Glutamatergic neuron (in vitro differentiated cells): ENCODE measurements around the gene SLC66A3. TPM values are rescaled to one million over a fixed set of nuclear protein-coding genes. Genes with fewer than 3 reads are reported as not detected.
"Not testable (repeated sequence)": the region's sequence is repeated elsewhere in the genome, so short reads cannot be mapped to it uniquely, and the experiment has no call there.

Source experiments
- DNase-seq: peaks from one replicate; pipeline ENCODE4 v3.0.0; 2022
- H3K27ac Mint-ChIP-seq: one replicate; pipeline ENCODE4 v1.8.0; 2020; ENCODE audit warnings: mild to moderate bottlenecking, mixed read lengths, inconsistent platforms; ENCODE audit not compliant: unreplicated experiment
- H3K27me3 Mint-ChIP-seq: one replicate; pipeline ENCODE4 v1.8.0; 2020; ENCODE audit warnings: mild to moderate bottlenecking, moderate library complexity, mixed read lengths, inconsistent platforms; ENCODE audit not compliant: unreplicated experiment
- H3K36me3 Mint-ChIP-seq: one replicate; pipeline ENCODE4 v1.8.0; 2020; ENCODE audit warnings: mild to moderate bottlenecking, mixed read lengths, inconsistent platforms; ENCODE audit not compliant: unreplicated experiment
- H3K4me1 Mint-ChIP-seq: one replicate; pipeline ENCODE4 v1.8.0; 2020; ENCODE audit warnings: mild to moderate bottlenecking, low read depth, mixed read lengths, inconsistent platforms; ENCODE audit not compliant: unreplicated experiment
- H3K4me3 Mint-ChIP-seq: one replicate; pipeline ENCODE4 v1.8.0; 2020; ENCODE audit warnings: mild to moderate bottlenecking, mixed read lengths, inconsistent platforms; ENCODE audit not compliant: unreplicated experiment
- H3K9me3 Mint-ChIP-seq: one replicate; pipeline ENCODE4 v1.8.0; 2020; ENCODE audit warnings: mild to moderate bottlenecking, moderate library complexity, mixed read lengths, inconsistent platforms; ENCODE audit not compliant: unreplicated experiment
- CTCF ChIP-seq: fragments of 200-600 bp; sonication (generic); IDR thresholded peaks from one replicate; pipeline ENCODE4 v1.5.0; 2021; ENCODE audit not compliant: partially characterized antibody, unreplicated experiment
- total RNA-seq: library from RNA; stranded (reverse); fragmentation: NEBNext Ultra II Directional; extraction: Animal tissue kit (Norgen Biotek cat#: 25700); gene quantifications from one replicate; pipeline ENCODE4 v1.2.1, GENCODE V29; 2021; ENCODE audit not compliant: unreplicated experiment

The SLC66A3 gene
- total RNA-seq, 1 donor from 2014 or later = 10.9 TPM

GRCh38 chr2:11160256-11160655 is 5.0 kb downstream of the SLC66A3 start:
- TF ChIP-seq CTCF = no peak
- peak overlapping the region; percentile 56 for H3K27ac Mint-ChIP-seq
- peaks cover 14% of the 10 kb centered on the region for H3K9me3 Mint-ChIP-seq
- H3K27me3 Mint-ChIP-seq = peaks cover 5% of the 10 kb centered on the region
- peak overlapping the region; percentile 31 for H3K4me3 Mint-ChIP-seq
- H3K36me3 Mint-ChIP-seq = no peaks in the 10 kb centered on the region
- H3K4me1 Mint-ChIP-seq = peaks cover 25% of the 10 kb centered on the region
- no peak for DNase-seq

GRCh38 chr2:11160731-11161455 is 5.6 kb downstream of the SLC66A3 start:
- peaks cover 5% of the 10 kb centered on the region for H3K27me3 Mint-ChIP-seq
- DNase-seq = no peak
- H3K36me3 Mint-ChIP-seq = no peaks in the 10 kb centered on the region
- H3K4me3 Mint-ChIP-seq = peak overlapping the region; percentile 31
- H3K27ac Mint-ChIP-seq = peak overlapping the region; percentile 56
- TF ChIP-seq CTCF = no peak
- H3K4me1 Mint-ChIP-seq = peaks cover 25% of the 10 kb centered on the region
- peaks cover 14% of the 10 kb centered on the region for H3K9me3 Mint-ChIP-seq

- Mint-ChIP-seq H3K27me3 (peaks cover 5% of the 10 kb centered on the region), H3K4me3 (no peak overlapping the region)
- DNase-seq = no peak
Observed at GRCh38 chr2:11161747-11162146, 6.5 kb downstream of the SLC66A3 start.

GRCh38 chr2:11163439-11164317 is 8.4 kb downstream of the SLC66A3 start:
- no peak for DNase-seq
- H3K4me3 Mint-ChIP-seq = no peak overlapping the region
- H3K4me1 Mint-ChIP-seq = peaks cover 23% of the 10 kb centered on the region
- H3K27me3 Mint-ChIP-seq = peaks cover 5% of the 10 kb centered on the region
- no peaks in the 10 kb centered on the region for H3K36me3 Mint-ChIP-seq
- H3K27ac Mint-ChIP-seq = peak overlapping the region; percentile 79
- peaks cover 15% of the 10 kb centered on the region for H3K9me3 Mint-ChIP-seq
- no peak for TF ChIP-seq CTCF

More at GRCh38 chr2:11161747-11162146, 6.5 kb downstream of the SLC66A3 start:
- no peak for TF ChIP-seq CTCF
- H3K36me3 Mint-ChIP-seq = no peaks in the 10 kb centered on the region
- no peak overlapping the region for H3K27ac Mint-ChIP-seq
- H3K4me1 Mint-ChIP-seq = peaks cover 23% of the 10 kb centered on the region
- peaks cover 12% of the 10 kb centered on the region for H3K9me3 Mint-ChIP-seq

- H3K36me3 Mint-ChIP-seq, DNase-seq, H3K27me3 Mint-ChIP-seq, H3K4me3 Mint-ChIP-seq: not testable (repeated sequence)
- Mint-ChIP-seq H3K27ac (peak overlapping the region; percentile 85), H3K9me3 (peaks cover 15% of the 10 kb centered on the region), H3K4me1 (peaks cover 17% of the 10 kb centered on the region)
Observed at GRCh38 chr2:11165046-11165445, 9.8 kb downstream of the SLC66A3 start.
